Measurements from ENCODE around the gene SENP7.

GRCh38 chr3:101549473-101549872 lies 36.5 kb upstream of the SENP7 start:
- TF ChIP-seq POLR2AphosphoS5 (IDR thresholded peaks at IDR 0.05; ENCODE audit: low read depth, low read length) (no peak), POLR2A (IDR thresholded peaks at IDR 0.05; ENCODE audit: low read depth, low read length) (no peak)

Data from GM12892 (cell line).